Testis (tissue), 2 donors: Measurements from ENCODE around the gene DHPS.

Experiments used
- POLR2A ChIP-seq: fragments of 450-650 bp; IDR thresholded peaks from one replicate; pipeline ENCODE4 v1.6.1; 2017; ENCODE audit warnings: antibody characterized with exemption, mild to moderate bottlenecking, moderate library complexity
- TF ChIP-seq, protein P1 (sequence below), 3 experiments: fragments of 450-650 bp in 2 of 3; fragments of 200-600 bp in 1 of 3; sonication (generic) in 1 of 3; IDR thresholded peaks; one replicate each; pipeline ENCODE4 v1.5.1; 2016 to 2019; ENCODE audit warnings: antibody characterized with exemption in 3 of 3, mild to moderate bottlenecking in 2 of 3, moderate library complexity in 1 of 3

DNA sequence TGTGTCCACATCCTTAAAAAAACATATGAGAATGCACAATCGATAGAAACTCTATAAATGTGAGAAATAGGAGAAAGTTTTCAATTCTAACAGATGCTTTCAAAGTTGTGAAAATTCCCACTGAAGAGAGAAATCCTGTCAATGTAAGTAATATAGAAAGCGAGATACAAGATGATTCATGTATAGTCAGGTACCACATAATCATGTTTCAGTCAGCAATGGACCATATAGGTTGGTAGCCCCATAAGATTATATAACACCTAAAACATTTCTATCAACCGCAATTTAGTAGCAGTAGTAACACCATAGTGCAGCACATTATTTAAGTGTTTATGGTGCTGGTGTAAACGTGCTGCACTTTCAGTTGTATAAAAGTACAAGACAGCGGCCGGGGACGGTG is 52.5 kb downstream of the DHPS start:
- TF ChIP-seq, protein P1, sequence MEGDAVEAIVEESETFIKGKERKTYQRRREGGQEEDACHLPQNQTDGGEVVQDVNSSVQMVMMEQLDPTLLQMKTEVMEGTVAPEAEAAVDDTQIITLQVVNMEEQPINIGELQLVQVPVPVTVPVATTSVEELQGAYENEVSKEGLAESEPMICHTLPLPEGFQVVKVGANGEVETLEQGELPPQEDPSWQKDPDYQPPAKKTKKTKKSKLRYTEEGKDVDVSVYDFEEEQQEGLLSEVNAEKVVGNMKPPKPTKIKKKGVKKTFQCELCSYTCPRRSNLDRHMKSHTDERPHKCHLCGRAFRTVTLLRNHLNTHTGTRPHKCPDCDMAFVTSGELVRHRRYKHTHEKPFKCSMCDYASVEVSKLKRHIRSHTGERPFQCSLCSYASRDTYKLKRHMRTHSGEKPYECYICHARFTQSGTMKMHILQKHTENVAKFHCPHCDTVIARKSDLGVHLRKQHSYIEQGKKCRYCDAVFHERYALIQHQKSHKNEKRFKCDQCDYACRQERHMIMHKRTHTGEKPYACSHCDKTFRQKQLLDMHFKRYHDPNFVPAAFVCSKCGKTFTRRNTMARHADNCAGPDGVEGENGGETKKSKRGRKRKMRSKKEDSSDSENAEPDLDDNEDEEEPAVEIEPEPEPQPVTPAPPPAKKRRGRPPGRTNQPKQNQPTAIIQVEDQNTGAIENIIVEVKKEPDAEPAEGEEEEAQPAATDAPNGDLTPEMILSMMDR (IDR thresholded peaks at IDR 0.05): no peak
- TF ChIP-seq POLR2A: no peak
